Keratinocyte (primary cell): ENCODE results near the gene LEMD1. TPM values are rescaled to one million over a fixed set of nuclear protein-coding genes. Genes with fewer than 3 reads are reported as not detected.

Source experiments
- DNase-seq: peaks from one replicate; pipeline ENCODE4 v3.0.0-alpha.2; 2011; ENCODE audit warnings: low read depth, missing footprints, low spot score
- FAIRE-seq: peaks from 2 replicates; lab custom pipeline; 2011; peaks lifted over from hg19 to GRCh38; lab: Jason Lieb, UNC
- H2AFZ ChIP-seq: 2 replicates; pipeline ENCODE4 v1.6.0; 2012; ENCODE audit warnings: low read length, control low read depth, inconsistent platforms; ENCODE audit not compliant: control insufficient read depth
- H3K27ac ChIP-seq: 2 replicates; pipeline ENCODE4 v1.5.1; 2011; ENCODE audit warnings: low read length; ENCODE audit not compliant: control insufficient read depth, insufficient read depth
- H3K27me3 ChIP-seq: 3 replicates; pipeline ENCODE4 v1.6.0; 2011; ENCODE audit warnings: low read length; ENCODE audit not compliant: control insufficient read depth, insufficient read depth; ENCODE audit errors: extremely low read depth
- H3K36me3 ChIP-seq, 2 experiments: 2 replicates in 1 of 2; 3 replicates in 1 of 2; pipeline ENCODE4 v1.5.1; 2011; ENCODE audit warnings: low read length in 2 of 2, mild to moderate bottlenecking in 1 of 2; ENCODE audit not compliant: control insufficient read depth in 2 of 2, insufficient read depth in 2 of 2; ENCODE audit errors: extremely low read depth in 1 of 2
- H3K4me1 ChIP-seq: 3 replicates; pipeline ENCODE4 v1.5.1; 2011; ENCODE audit warnings: low read length; ENCODE audit not compliant: control insufficient read depth, insufficient read depth; ENCODE audit errors: extremely low read depth
- H3K4me2 ChIP-seq: 3 replicates; pipeline ENCODE4 v1.6.0; 2011; ENCODE audit warnings: low read depth, low read length; ENCODE audit not compliant: control insufficient read depth, insufficient read depth; ENCODE audit errors: extremely low read depth
- H3K4me3 ChIP-seq, 3 experiments: fragments of 200-600 bp in 1 of 3; sonication (generic) in 1 of 3; 2 replicates in 2 of 3; 3 replicates in 1 of 3; pipeline ENCODE4 v1.5.1; 2011 to 2016; ENCODE audit warnings: low read length in 3 of 3, mild to moderate bottlenecking in 3 of 3, control low read depth in 2 of 3, inconsistent platforms in 1 of 3, low read depth in 1 of 3, mixed read lengths in 1 of 3, mixed run types in 1 of 3, moderate library complexity in 1 of 3; ENCODE audit not compliant: control insufficient read depth in 2 of 3, insufficient read depth in 2 of 3; ENCODE audit errors: extremely low read depth in 1 of 3
- H3K79me2 ChIP-seq: 2 replicates; pipeline ENCODE4 v1.6.0; 2012; ENCODE audit warnings: low read length; ENCODE audit not compliant: control insufficient read depth, insufficient read depth
- H3K9ac ChIP-seq: 3 replicates; pipeline ENCODE4 v1.6.0; 2011; ENCODE audit warnings: low read length; ENCODE audit not compliant: control insufficient read depth, insufficient read depth; ENCODE audit errors: extremely low read depth
- H3K9me1 ChIP-seq: 3 replicates; pipeline ENCODE4 v1.6.0; 2011; ENCODE audit warnings: low read length; ENCODE audit not compliant: control insufficient read depth, insufficient read depth; ENCODE audit errors: extremely low read depth
- H3K9me3 ChIP-seq: 2 replicates; pipeline ENCODE4 v1.5.1; 2012; ENCODE audit warnings: low read depth, low read length; ENCODE audit not compliant: control insufficient read depth
- H4K20me1 ChIP-seq: 3 replicates; pipeline ENCODE4 v1.6.0; 2011; ENCODE audit warnings: low read length; ENCODE audit not compliant: control insufficient read depth, insufficient read depth; ENCODE audit errors: extremely low read depth
- CTCF ChIP-seq, 3 experiments: IDR thresholded peaks in 1 of 3; conservative IDR thresholded peaks in 1 of 3; optimal IDR thresholded peaks in 1 of 3; 2 replicates in 2 of 3; 3 replicates in 1 of 3; pipeline versions ENCODE3 to v1.5.1; 2011; ENCODE audit warnings: low read length in 3 of 3, mild to moderate bottlenecking in 3 of 3, moderate library complexity in 2 of 3, control low read depth in 1 of 3, inconsistent platforms in 1 of 3; ENCODE audit not compliant: insufficient read depth in 2 of 3; ENCODE audit errors: extremely low read depth in 1 of 3
- EZH2 ChIP-seq: IDR thresholded peaks from one replicate; pipeline ENCODE4 v1.6.1; 2012; ENCODE audit warnings: inconsistent platforms, mild to moderate bottlenecking, low read length, moderate library complexity
- dilution Hi-C: fragments of 300-500 bp; cut with MboI; formaldehyde crosslinking; loops from one replicate; pipeline ENCODE4 v1.7.0; 2020; ENCODE audit warnings: low sequenced_read_pairs; ENCODE audit not compliant: extremely low pct_ligation_motif_present
- polyA plus RNA-seq, 5 experiments: library from polyadenylated mRNA; depleted of rRNA in 3 of 5; stranded (reverse) in 3 of 5; stranded (forward) in 1 of 5; unstranded in 1 of 5; fragments of >200 nt; gene quantifications; 1 replicate in 1 of 5; 2 replicates in 3 of 5; 3 replicates in 1 of 5; pipeline versions ENCODE4 v1.2.1 to v1.2.3, GENCODE V29; 2011 to 2012; ENCODE audit warnings: missing spikeins in 2 of 5, low read depth in 1 of 5, low replicate concordance in 1 of 5

LEMD1 gene
- polyA plus RNA-seq, 1 donor (not counting 4 experiments of a cell fraction or from before 2014, with no cell fraction given) = 1.9 TPM

DNA sequence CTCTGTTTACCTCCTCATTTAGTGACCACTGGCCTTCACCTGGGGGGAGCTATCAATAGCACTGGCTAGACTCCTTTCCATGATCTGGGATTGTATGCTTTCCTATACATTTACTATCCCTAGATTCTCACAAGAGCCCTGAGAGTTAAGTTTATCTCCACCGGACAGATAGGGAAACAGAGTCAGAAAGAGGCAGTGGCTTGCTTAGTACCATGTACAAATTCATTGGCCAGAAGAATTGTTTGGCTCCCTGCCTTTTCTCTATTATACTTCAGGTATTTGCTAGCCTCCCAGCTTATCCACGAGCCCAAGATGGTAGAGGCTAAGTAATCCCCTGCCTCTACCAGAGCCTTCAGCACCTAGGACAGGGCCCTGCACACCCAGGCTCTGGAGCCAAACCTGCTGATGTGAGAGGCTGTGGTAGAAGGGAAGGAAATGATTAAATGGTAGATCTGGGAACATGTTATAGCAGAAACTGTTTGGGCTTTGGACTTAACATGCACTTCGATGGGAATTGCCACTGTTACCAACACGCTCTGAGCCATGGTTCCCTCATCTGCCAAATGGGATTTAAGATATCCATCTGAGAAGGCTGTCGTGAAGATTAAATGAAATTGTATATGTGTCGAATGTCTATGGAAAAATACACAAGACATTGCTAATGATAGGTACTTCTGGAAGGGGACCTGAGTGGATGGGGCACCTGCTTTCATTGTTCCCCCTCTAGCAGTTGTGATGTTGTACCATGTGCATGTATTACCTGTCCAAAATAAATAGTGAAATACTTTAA, 37.1 kb upstream of the LEMD1 start:
- Histone ChIP-seq H3K9me1 (no peaks in the 10 kb centered on the region), H3K9me3 (no peaks in the 10 kb centered on the region), H3K9ac (no peak overlapping the region), H3K36me3 (no peaks in the 10 kb centered on the region), H3K4me3 (no peak overlapping the region), H2AFZ (no peak overlapping the region), H3K79me2 (no peaks in the 10 kb centered on the region), H3K4me2 (no peak overlapping the region), H3K4me1 (peaks cover 16% of the 10 kb centered on the region), H4K20me1 (no peaks in the 10 kb centered on the region), H3K27ac (no peak overlapping the region), H3K27me3 (peaks cover 51% of the 10 kb centered on the region)
- no peak for DNase-seq
- FAIRE-seq = peak; percentile 90
- TF ChIP-seq EZH2 = no peak
- TF ChIP-seq CTCF (optimal IDR thresholded peaks at IDR 0.05 in 1 of 3, IDR thresholded peaks at IDR 0.05 in 1 of 3, conservative IDR thresholded peaks at IDR 0.05 in 1 of 3; ENCODE audit: extremely low read depth in 1 of 3, insufficient read depth in 2 of 3, low read length in 3 of 3) = no peak
- dilution Hi-C loops = no loop called here

DNA sequence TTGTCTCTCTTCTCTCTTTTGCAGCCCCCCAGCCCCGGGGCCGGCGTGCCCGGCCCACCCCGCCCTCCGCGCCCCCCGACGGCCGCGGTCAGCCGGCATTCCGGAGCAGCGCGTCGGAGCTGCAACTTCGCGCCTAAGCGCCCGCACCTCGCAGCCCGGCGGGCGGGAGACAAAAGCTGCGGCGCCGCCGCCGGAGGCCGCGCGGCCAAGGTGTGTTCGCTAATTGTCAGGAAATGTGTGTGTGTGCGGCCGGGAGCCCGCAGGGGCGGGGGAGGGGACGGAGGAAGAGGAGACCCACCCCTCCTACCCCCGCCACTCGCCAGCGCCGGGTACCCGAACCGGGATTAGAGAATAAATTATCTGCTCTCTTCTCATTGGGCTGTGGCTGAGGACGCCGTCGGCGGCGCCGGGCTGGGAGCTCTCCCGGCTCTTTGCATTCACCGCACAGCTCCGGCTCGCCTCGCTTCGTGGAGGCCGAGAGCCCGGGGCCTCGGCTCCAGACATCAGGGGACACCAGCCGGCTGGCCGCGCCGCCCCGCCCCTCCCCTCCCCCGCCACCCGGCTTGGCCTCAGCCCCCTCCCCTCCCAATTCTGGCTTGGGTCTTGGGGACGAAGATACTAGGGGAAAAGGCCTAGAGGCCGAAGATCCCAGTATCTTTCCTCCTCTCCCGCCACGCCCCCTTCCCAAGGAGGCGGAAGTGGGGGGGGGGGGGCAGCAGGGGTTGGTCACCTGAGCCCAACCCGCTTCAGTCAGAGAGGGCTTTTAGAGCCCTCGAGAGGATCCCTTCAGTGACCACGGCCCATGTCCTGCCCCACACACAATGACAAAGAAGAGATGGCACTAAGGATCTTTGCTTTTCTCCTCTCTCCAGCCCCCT, 35.3 kb upstream of the LEMD1 start:
- dilution Hi-C loops = no loop called here
- Histone ChIP-seq H3K4me1 (peaks cover 22% of the 10 kb centered on the region), H3K4me3 (peak overlapping the region in 2 of 3 experiments; percentile 43 to 60), H3K9ac (no peak overlapping the region), H3K9me1 (no peaks in the 10 kb centered on the region), H3K36me3 (no peaks in the 10 kb centered on the region), H3K79me2 (no peaks in the 10 kb centered on the region), H3K27me3 (peaks cover 51% of the 10 kb centered on the region), H4K20me1 (no peaks in the 10 kb centered on the region), H3K4me2 (peak overlapping the region; percentile 85), H3K27ac (no peak overlapping the region), H2AFZ (no peak overlapping the region), H3K9me3 (no peaks in the 10 kb centered on the region)
- DNase-seq (no peak), FAIRE-seq (no peak)
- no peak for TF ChIP-seq CTCF (optimal IDR thresholded peaks at IDR 0.05 in 1 of 3, IDR thresholded peaks at IDR 0.05 in 1 of 3, conservative IDR thresholded peaks at IDR 0.05 in 1 of 3; ENCODE audit: extremely low read depth in 1 of 3, insufficient read depth in 2 of 3, low read length in 3 of 3)
